Fibroblast of mammary gland (primary cell): ENCODE measurements around the gene PNISR.
"Not testable (repeated sequence)": the region's sequence is repeated elsewhere in the genome, so short reads cannot be mapped to it uniquely, and the experiment has no call there.

Experiments
- DNase-seq: peaks from one replicate; pipeline ENCODE4 v3.0.0-alpha.2; 2010; ENCODE audit warnings: low read depth
- H3K4me3 ChIP-seq: 2 replicates; pipeline ENCODE4 v1.5.1; 2011; ENCODE audit warnings: low read depth, mild to moderate bottlenecking, low read length, moderate library complexity; ENCODE audit not compliant: control insufficient read depth
- CTCF ChIP-seq: conservative IDR thresholded peaks from 2 replicates; pipeline ENCODE4 v1.5.1; 2011; ENCODE audit warnings: low read depth, low read length, inconsistent platforms; ENCODE audit not compliant: control insufficient read depth, insufficient read depth

PNISR gene

GRCh38 chr6:99424761-99425646 is at the start of gene PNISR:
Gene PNISR, minus strand, starts transcription at chr6:99425308. Its CDS starts 10,649 bp downstream, at chr6:99414659.
- peak; percentile 99 for DNase-seq
- H3K4me3 ChIP-seq: peak within 1 kb of the TSS; percentile 98
- no peak for TF ChIP-seq CTCF

GRCh38 chr6:99473730-99474129 is 48.6 kb upstream of the PNISR start:
- no peak for DNase-seq
- TF ChIP-seq CTCF: no peak
- no peak overlapping the region for H3K4me3 ChIP-seq

GRCh38 chr6:99471638-99472037 is 46.5 kb upstream of the PNISR start:
- TF ChIP-seq CTCF: no peak
- no peak overlapping the region for H3K4me3 ChIP-seq
- no peak for DNase-seq

- peak; percentile 49 for DNase-seq
- no peak overlapping the region for H3K4me3 ChIP-seq
- peak; percentile 70 for TF ChIP-seq CTCF
Observed at GRCh38 chr6:99467509-99468106, 42.5 kb upstream of the PNISR start.

- not testable (repeated sequence) for DNase-seq, H3K4me3 ChIP-seq
Observed at GRCh38 chr6:99459133-99459532, 34.0 kb upstream of the PNISR start.

- no peak overlapping the region for H3K4me3 ChIP-seq
- peak; percentile 51 for TF ChIP-seq CTCF
- peak; percentile 55 for DNase-seq
Observed at GRCh38 chr6:99458319-99458718, 33.2 kb upstream of the PNISR start.

- no peak overlapping the region for H3K4me3 ChIP-seq
- peak; percentile 14 for DNase-seq
- no peak for TF ChIP-seq CTCF
Observed at GRCh38 chr6:99446076-99446475, 21.0 kb upstream of the PNISR start.
